Stimulated activated naive CD4-positive, alpha-beta T cell treated with Interleukin-2 at 50 U/mL for 16 hours (primary cell): ENCODE measurements around the gene SPRR2F.
"Not testable (repeated sequence)": the region's sequence is repeated elsewhere in the genome, so short reads cannot be mapped to it uniquely, and the experiment has no call there.

ENCODE experiments used
- DNase-seq: peaks from one replicate; lab custom pipeline; 2025; lab: John Stamatoyannopoulos, UW

The SPRR2F gene

GRCh38 chr1:153113416-153113815, at the start of gene SPRR2F:
SPRR2F (minus strand) TSS chr1:153113516; CDS start chr1:153112733, 783 bp downstream.
- no peak for DNase-seq

- DNase-seq = no peak
These were observed 42.2 kb upstream of the SPRR2F start for GRCh38 chr1:153155541-153155940.

- no peak for DNase-seq
These were observed 39.2 kb upstream of the SPRR2F start for GRCh38 chr1:153152481-153152880.

- no peak for DNase-seq
These were observed 37.5 kb upstream of the SPRR2F start, which contains the start of gene SPRR2G for GRCh38 chr1:153150846-153151245. SPRR2G (minus strand) TSS chr1:153150890; CDS start chr1:153150110, 780 bp downstream.

- DNase-seq = no peak
These were observed 28.1 kb upstream of the SPRR2F start for GRCh38 chr1:153141377-153141776.

- DNase-seq = no peak
These were observed 27.2 kb upstream of the SPRR2F start for GRCh38 chr1:153140484-153140883.

GRCh38 chr1:153133743-153134142, 20.4 kb upstream of the SPRR2F start:
- no peak for DNase-seq

GRCh38 chr1:153133267-153133666, 20.0 kb upstream of the SPRR2F start:
- DNase-seq = no peak

GRCh38 chr1:153128688-153129087, 15.4 kb upstream of the SPRR2F start:
- DNase-seq = not testable (repeated sequence)

- DNase-seq = no peak
These were observed 14.0 kb upstream of the SPRR2F start for GRCh38 chr1:153127296-153127695.

GRCh38 chr1:153125536-153125935, 12.2 kb upstream of the SPRR2F start:
- no peak for DNase-seq

- not testable (repeated sequence) for DNase-seq
These were observed 10.5 kb upstream of the SPRR2F start for GRCh38 chr1:153123793-153124192.

GRCh38 chr1:153122831-153123421, 9.6 kb upstream of the SPRR2F start:
- DNase-seq = no peak

- DNase-seq = no peak
These were observed 7.6 kb upstream of the SPRR2F start for GRCh38 chr1:153120945-153121344.

- DNase-seq = no peak
These were observed 6.2 kb upstream of the SPRR2F start for GRCh38 chr1:153119491-153119971.

GRCh38 chr1:153115264-153115663, 1.9 kb upstream of the SPRR2F start:
- DNase-seq = not testable (repeated sequence)

GRCh38 chr1:153112454-153112853, 862 bp downstream of the SPRR2F start:
- not testable (repeated sequence) for DNase-seq

- no peak for DNase-seq
These were observed 13.1 kb downstream of the SPRR2F start for GRCh38 chr1:153100245-153100644.

GRCh38 chr1:153099461-153100045, 13.8 kb downstream of the SPRR2F start:
- no peak for DNase-seq

GRCh38 chr1:153095764-153096163, 17.6 kb downstream of the SPRR2F start:
- DNase-seq = no peak

GRCh38 chr1:153094426-153094825, 18.9 kb downstream of the SPRR2F start, which contains the start of gene SPRR2E:
SPRR2E (minus strand) TSS chr1:153094526; CDS start chr1:153093751, 775 bp downstream.
- no peak for DNase-seq

- DNase-seq = no peak
These were observed 25.7 kb downstream of the SPRR2F start for GRCh38 chr1:153087652-153088051.

- no peak for DNase-seq
These were observed 31.6 kb downstream of the SPRR2F start for GRCh38 chr1:153081736-153082135.
